GM19455 (cell line): ENCODE measurements around the gene PTPRB.

Experiments
- ATAC-seq: cut with Tn5 transposase; IDR thresholded peaks from one replicate; pipeline ENCODE4 v1.9.1; 2021; ENCODE audit not compliant: unreplicated experiment

Gene PTPRB

DNA sequence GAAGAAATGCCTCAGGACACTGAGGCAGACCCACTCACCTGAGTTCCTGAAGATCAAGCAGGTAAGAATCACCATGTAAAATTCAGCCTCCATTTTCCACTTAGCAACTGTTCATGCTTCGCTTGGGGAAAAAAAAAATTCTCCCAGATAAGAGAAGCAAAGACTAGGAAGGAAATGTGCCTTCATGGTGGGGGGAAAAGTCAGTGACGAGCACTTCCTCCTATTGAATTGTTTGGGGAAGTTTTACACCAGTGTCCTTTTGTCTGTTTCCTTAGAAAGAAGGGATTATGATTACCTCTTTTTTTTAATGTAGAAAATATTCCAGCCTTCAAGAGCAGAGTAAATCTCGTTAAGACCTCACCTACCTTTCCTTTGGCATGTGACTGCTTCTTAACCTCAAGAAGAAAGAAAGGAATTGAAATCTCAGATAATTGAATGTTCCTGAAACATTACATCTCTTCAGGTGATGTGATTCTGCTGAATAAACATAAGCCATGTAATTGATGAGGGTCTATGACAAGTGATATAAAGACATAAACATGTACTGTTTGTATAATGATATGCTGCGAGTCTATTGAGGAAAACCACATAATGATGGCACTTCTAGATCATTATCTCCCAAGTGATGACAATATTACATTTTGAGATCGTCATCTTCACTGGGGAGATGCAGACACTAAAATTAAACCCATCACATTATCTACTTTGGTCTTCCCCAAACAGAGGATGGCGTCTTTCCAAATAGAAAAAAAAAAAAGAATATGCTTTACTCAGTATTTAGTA is at the start of gene PTPRB:
Gene PTPRB (minus strand): TSS at position 127 of the 783 bp plus-strand sequence. CDS start 34 bp downstream, at position 93.
- ATAC-seq = no peak

GRCh38 chr12:70686907-70687306 is 49.7 kb upstream of the PTPRB start:
- no peak for ATAC-seq

- ATAC-seq = no peak
Measured at GRCh38 chr12:70686299-70686698, 49.1 kb upstream of the PTPRB start.

GRCh38 chr12:70683976-70684375 is 46.7 kb upstream of the PTPRB start:
- no peak for ATAC-seq

DNA sequence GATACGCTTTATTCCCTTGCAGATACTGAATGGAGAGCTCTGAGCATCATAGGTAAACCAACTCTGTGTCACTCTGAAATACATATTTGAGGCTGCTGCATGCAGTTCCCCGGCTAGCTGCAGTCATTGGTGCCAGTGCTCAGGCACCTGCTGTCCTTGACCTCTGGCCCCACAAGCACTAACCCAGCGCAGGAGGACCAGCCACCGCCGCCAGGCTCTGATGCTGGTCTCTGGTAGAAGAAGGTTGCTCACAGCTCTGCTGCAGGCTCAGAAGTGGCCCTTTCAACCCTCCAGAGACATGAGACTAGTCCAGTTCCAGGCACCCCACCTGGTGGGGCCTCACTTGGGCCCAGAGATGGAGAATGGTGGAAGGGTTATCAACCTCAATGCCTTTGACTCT is 34.5 kb upstream of the PTPRB start:
- ATAC-seq = no peak

- no peak for ATAC-seq
Measured at GRCh38 chr12:70670948-70671347, 33.7 kb upstream of the PTPRB start.

GRCh38 chr12:70667253-70667652 is 30.0 kb upstream of the PTPRB start:
- no peak for ATAC-seq

GRCh38 chr12:70666364-70666763 is 29.1 kb upstream of the PTPRB start:
- no peak for ATAC-seq

DNA sequence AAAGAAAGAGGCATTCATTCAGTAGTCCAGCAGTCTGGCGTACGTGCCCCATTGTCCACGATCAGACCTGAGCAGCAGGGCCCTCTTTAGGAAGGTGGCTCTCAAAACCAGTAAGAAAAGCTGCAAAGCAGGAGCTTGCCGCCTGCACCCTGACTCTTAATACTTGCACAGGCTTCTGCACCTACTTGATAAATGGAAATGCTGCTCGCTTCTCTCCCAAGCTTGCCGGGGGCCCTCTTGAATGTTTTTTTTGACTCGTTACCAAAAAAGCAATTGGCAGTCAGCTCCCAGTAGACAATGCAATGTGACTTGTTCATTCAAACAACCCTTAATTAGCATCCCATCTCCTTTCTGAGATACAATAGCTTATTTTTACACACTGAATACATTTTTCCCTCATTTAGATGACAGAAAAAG is 27.2 kb upstream of the PTPRB start:
- ATAC-seq = no peak

DNA sequence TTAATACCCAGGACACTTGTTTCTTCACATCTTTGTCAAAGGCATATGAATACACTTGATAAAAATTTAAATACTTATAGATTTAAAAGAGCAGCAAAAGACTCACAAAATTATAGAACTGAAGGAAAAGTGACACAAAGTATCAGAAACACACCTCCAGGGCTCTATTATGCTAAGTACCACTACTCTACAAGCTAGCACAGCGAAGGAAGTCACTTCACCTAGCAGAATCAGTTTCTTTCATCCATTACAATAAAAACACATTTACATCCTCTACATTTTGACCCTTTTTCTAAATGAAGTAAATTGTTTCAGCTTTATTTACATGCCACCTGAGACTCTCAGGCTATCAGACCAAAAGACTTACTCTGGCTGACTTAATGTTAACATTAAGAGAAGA is 26.6 kb upstream of the PTPRB start:
- ATAC-seq = no peak

GRCh38 chr12:70661466-70662161 is 24.4 kb upstream of the PTPRB start:
- no peak for ATAC-seq

GRCh38 chr12:70660620-70661219 is 23.5 kb upstream of the PTPRB start:
- no peak for ATAC-seq

- ATAC-seq = no peak
Measured at GRCh38 chr12:70660002-70660604, 22.9 kb upstream of the PTPRB start.

GRCh38 chr12:70659077-70659606 is 21.9 kb upstream of the PTPRB start:
- ATAC-seq = no peak

DNA sequence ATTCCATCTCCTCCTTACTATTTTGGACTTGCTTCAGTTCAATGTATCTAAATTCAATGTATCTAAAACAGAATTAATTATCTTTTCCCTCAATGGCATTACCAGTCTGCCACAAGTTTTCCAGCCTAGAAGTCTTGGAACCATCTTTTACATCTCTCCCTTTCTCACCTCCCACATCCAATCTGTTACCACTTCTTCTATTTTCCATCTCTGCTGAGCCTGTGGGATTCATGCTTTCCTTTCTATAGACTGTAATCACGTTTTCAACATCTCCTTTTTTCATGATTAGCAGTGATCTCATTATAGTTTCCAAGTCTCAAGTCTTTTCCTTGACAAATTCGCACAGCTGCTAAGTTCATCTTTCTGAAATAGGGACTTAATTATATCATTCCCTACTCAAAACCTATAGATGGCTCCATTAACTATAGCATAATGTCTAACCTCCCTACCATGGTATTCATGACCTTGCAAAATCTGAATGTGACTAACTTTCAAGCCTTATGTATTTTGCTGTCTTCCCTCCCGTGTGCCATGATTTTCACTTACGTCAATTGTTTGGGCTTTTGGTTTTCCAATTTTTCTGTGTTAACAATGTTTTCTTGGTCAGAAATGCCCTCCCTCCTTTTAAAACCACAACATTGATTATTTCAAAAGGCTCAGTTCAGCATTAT is 20.5 kb upstream of the PTPRB start:
- ATAC-seq = no peak

DNA sequence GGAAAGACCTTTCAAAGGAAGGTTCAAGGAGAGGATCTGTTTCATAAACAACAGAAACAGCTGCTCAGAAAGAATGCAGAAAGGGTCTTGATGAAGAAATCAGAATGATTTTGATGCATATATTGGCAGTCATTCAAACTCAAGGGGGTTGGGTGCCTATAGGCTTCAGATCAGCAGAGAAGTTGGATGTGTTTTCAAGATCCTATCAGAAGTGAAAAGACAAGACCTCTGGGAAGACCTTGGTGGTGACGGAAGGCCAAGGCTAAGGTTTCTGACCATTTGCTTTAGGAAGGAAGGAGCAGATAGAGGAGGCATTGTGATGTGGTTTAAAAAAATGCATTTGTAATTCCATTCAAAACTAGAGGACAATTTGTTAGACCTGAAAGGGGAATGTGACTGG is 15.2 kb upstream of the PTPRB start:
- ATAC-seq = no peak

- no peak for ATAC-seq
Measured at GRCh38 chr12:70648831-70649230, 11.6 kb upstream of the PTPRB start.

DNA sequence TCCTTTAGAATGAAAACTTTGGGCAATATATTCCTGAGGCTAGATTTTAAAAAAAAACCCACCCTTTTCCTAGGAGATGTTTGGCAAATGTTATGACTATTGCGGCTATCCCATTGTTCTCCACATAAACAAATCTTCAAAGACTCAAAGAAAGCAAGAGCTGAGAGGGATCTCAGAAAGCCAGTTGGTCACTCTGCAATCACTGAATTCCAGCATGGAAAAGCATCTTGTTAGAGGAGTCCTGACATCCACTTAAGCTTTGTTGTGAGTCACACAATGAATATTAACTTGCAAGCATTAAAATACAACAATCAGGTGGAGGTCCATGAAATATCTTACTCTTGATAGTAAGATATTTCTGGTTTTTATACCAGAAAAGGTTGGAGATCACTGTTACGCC is 11.0 kb upstream of the PTPRB start:
- ATAC-seq = no peak

GRCh38 chr12:70646850-70647249 is 9.6 kb upstream of the PTPRB start:
- ATAC-seq = no peak

DNA sequence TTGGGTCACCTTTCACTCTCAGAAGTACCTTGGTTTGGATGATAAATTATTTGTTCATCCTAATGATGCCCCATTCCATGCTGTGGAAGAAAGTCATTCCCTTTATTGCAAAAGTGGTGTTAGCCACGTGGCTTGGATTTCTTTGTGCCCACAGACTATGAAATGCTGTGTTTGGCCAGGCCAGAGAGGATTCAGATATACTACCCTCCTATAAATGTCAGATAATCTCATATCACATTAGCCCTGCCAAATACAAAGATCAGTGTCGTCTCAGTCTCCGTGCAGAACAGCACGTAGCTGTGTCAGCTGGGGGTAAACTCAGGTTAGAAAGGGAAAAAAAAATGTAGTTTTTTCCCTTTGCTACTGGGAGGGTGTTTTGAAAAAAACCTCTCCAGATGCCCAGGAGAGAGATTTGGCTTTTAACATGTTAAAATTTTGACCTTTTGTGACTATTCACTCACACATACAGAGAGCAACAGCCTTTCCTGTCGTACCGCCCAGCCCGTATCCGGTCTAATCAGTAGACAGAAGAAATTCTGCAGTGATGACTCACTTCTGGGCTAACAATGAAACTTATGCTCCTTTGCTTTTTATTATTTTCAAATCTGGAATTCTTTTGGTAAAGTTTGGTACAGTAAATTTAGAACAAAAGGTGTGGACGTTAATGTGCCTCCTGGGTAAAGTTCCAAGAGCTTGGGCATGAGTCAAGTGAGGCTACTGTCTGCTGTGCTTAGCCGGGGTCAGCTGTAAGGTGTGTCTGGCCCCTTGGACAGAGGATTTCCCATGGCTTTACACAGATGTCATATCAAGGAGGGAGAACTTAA is 8.5 kb upstream of the PTPRB start:
- ATAC-seq = no peak
